Stimulated activated CD8-positive, alpha-beta memory T cell treated with anti-CD3 and anti-CD28 coated beads, Interleukin-4, amount 100 ng/mL, for 48 hours (primary cell): ENCODE data around the gene PBX1.

ENCODE experiments used
- DNase-seq: peaks from one replicate; pipeline ENCODE4 v3.0.0-alpha.2; 2020

PBX1 gene

GRCh38 chr1:164704954-164705353, 146.0 kb downstream of the PBX1 start:
- DNase-seq = no peak

GRCh38 chr1:164706606-164706987, 147.6 kb downstream of the PBX1 start:
- no peak for DNase-seq

GRCh38 chr1:164707868-164708331, 148.9 kb downstream of the PBX1 start:
- DNase-seq = no peak

GRCh38 chr1:164708596-164708995, 149.6 kb downstream of the PBX1 start:
- DNase-seq = no peak

- no peak for DNase-seq
Observed at GRCh38 chr1:164709126-164709525, 150.1 kb downstream of the PBX1 start.

- DNase-seq = no peak
Observed at GRCh38 chr1:164709541-164710278, 150.7 kb downstream of the PBX1 start.

- no peak for DNase-seq
Observed at GRCh38 chr1:164712131-164713036, 153.4 kb downstream of the PBX1 start.

- DNase-seq = no peak
Observed at GRCh38 chr1:164713456-164714207, 154.6 kb downstream of the PBX1 start.

GRCh38 chr1:164716992-164717703, 158.2 kb downstream of the PBX1 start:
- DNase-seq = no peak

- no peak for DNase-seq
Observed at GRCh38 chr1:164718821-164719220, 159.8 kb downstream of the PBX1 start.

- DNase-seq = no peak
Observed at GRCh38 chr1:164719676-164720439, 160.9 kb downstream of the PBX1 start.

GRCh38 chr1:164720440-164721227, 161.7 kb downstream of the PBX1 start:
- DNase-seq = no peak

GRCh38 chr1:164721228-164721496, 162.2 kb downstream of the PBX1 start:
- no peak for DNase-seq

- no peak for DNase-seq
Observed at GRCh38 chr1:164723296-164723798, 164.4 kb downstream of the PBX1 start.

- DNase-seq = no peak
Observed at GRCh38 chr1:164725401-164725800, 166.4 kb downstream of the PBX1 start.

- DNase-seq = no peak
Observed at GRCh38 chr1:164726235-164726634, 167.3 kb downstream of the PBX1 start.

- DNase-seq = no peak
Observed at GRCh38 chr1:164728719-164729118, 169.7 kb downstream of the PBX1 start.

GRCh38 chr1:164731161-164731876, 172.3 kb downstream of the PBX1 start:
- DNase-seq = no peak

- no peak for DNase-seq
Observed at GRCh38 chr1:164733070-164733469, 174.1 kb downstream of the PBX1 start.

GRCh38 chr1:164733734-164734133, 174.8 kb downstream of the PBX1 start:
- no peak for DNase-seq
